Measurements from ENCODE around the gene KIF9.
"Not testable (repeated sequence)": the region's sequence is repeated elsewhere in the genome, so short reads cannot be mapped to it uniquely, and the experiment has no call there.

- not testable (repeated sequence) for TF ChIP-seq POLR2AphosphoS5 (IDR thresholded peaks at IDR 0.05; ENCODE audit: insufficient read depth in 1 of 2, low read depth in 1 of 2); CTCF (IDR thresholded peaks at IDR 0.05); POLR2A (IDR thresholded peaks at IDR 0.05)
Observed at GRCh38 chr3:47316151-47316550, 33.6 kb upstream of the KIF9 start.

All from vagina (tissue), 2 donors.